ENCODE results near the gene LYPD6B.

DNA sequence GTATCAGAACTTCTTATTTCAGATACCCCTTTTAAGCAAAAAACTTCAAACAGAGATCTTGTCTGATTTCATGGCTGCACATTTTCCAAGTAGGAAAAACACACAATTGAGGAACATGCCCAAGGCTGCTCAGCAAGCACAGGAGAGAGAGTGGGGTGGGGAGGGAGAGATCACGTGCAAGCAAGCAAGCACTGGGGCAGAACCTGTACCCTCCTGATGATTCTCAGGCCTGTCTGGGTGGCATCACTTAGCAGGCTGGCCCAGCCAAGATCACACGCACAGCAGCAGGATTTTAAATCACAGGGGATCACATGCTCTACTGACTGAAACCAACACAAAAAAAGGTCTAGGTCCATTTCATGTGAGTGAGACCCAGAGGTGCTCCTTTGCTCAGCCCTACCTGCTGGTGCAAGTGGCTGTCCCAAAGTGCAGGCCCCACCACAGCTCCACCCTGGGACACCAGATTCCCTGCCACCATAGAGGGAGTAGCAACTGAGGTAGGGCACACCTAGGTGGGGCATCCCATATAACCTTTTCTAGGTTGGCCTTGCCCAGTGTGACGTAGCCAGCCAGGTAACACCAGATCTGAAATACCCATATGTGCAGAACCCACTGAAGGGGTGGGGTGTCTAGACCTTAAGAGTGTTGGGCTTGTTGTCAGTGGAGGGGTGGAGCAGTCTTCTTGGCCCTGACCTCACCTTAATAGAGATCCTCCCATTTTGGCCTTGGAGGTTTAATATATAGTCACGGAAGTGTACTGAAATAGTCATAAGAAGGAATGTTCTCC lies 1.8 kb upstream of the LYPD6B start:
- TF ChIP-seq, protein P1, sequence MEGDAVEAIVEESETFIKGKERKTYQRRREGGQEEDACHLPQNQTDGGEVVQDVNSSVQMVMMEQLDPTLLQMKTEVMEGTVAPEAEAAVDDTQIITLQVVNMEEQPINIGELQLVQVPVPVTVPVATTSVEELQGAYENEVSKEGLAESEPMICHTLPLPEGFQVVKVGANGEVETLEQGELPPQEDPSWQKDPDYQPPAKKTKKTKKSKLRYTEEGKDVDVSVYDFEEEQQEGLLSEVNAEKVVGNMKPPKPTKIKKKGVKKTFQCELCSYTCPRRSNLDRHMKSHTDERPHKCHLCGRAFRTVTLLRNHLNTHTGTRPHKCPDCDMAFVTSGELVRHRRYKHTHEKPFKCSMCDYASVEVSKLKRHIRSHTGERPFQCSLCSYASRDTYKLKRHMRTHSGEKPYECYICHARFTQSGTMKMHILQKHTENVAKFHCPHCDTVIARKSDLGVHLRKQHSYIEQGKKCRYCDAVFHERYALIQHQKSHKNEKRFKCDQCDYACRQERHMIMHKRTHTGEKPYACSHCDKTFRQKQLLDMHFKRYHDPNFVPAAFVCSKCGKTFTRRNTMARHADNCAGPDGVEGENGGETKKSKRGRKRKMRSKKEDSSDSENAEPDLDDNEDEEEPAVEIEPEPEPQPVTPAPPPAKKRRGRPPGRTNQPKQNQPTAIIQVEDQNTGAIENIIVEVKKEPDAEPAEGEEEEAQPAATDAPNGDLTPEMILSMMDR (IDR thresholded peaks at IDR 0.05): no peak
- no peak for TF ChIP-seq POLR2A (IDR thresholded peaks at IDR 0.05)

All from lower leg skin (tissue), 3 donors.